HUES6 (cell line): ENCODE measurements around the gene B4GALT5.

Experiments used
- H3K27ac ChIP-seq: 2 replicates; pipeline ENCODE4 v1.7.0; 2013; ENCODE audit warnings: low read depth, mild to moderate bottlenecking, low read length, inconsistent platforms
- H3K27me3 ChIP-seq: 2 replicates; pipeline ENCODE4 v1.6.1; 2013; ENCODE audit warnings: low read length; ENCODE audit not compliant: control insufficient read depth, insufficient read depth
- H3K36me3 ChIP-seq: 2 replicates; pipeline ENCODE4 v1.6.1; 2013; ENCODE audit warnings: low read length; ENCODE audit not compliant: control insufficient read depth, insufficient read depth
- H3K4me1 ChIP-seq: 2 replicates; pipeline ENCODE4 v1.6.1; 2013; ENCODE audit warnings: low read length; ENCODE audit not compliant: control insufficient read depth, insufficient read depth
- H3K4me3 ChIP-seq: 2 replicates; pipeline ENCODE4 v1.5.1; 2013; ENCODE audit warnings: low read depth, low read length
- H3K9ac ChIP-seq: one replicate; pipeline ENCODE4 v1.6.1; 2013; ENCODE audit warnings: mild to moderate bottlenecking, low read length
- H3K9me3 ChIP-seq: 2 replicates; pipeline ENCODE4 v1.6.1; 2013; ENCODE audit warnings: low read depth, low read length; ENCODE audit not compliant: control insufficient read depth, insufficient read depth

The B4GALT5 gene

GRCh38 chr20:49595811-49596561, 117.7 kb downstream of the B4GALT5 start:
- Histone ChIP-seq H3K9ac (no peak overlapping the region), H3K4me3 (no peak overlapping the region), H3K27ac (no peak overlapping the region), H3K9me3 (no peaks in the 10 kb centered on the region), H3K36me3 (no peaks in the 10 kb centered on the region), H3K27me3 (no peaks in the 10 kb centered on the region), H3K4me1 (peaks cover 7% of the 10 kb centered on the region; the same call in 1 of the 2 replicates)

DNA sequence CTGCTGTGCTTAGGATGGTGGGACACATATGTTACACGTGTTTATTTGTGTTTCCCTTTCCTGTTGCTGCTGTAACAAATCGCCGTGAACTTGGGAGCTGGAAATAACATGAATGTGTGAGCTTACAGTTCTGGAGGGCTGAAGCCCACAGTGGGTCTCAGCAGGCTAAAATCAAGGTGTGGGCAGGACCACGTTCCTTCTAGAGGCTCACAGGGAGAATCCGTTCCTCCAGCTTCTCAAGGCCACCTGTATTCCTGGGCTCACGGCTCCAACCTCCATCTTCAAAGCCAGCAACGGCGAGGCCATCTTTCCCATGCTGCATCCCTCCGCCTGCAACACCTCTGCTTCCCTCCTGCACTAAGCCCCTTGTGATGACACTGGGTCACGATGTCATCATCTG, 118.3 kb downstream of the B4GALT5 start:
- no peak overlapping the region for H3K4me3 ChIP-seq
- H3K4me1 ChIP-seq: peaks cover 7% of the 10 kb centered on the region; the same call in 1 of the 2 replicates
- H3K27ac ChIP-seq: no peak overlapping the region

GRCh38 chr20:49594931-49595315, 118.8 kb downstream of the B4GALT5 start:
- H3K4me1 ChIP-seq: peaks cover 7% of the 10 kb centered on the region; the same call in 1 of the 2 replicates
- no peaks in the 10 kb centered on the region for H3K27me3 ChIP-seq
- H3K27ac ChIP-seq: no peak overlapping the region
- no peak overlapping the region for H3K9ac ChIP-seq
- H3K36me3 ChIP-seq: no peaks in the 10 kb centered on the region
- no peaks in the 10 kb centered on the region for H3K9me3 ChIP-seq
- H3K4me3 ChIP-seq: no peak overlapping the region

More for the DNA sequence above, 118.3 kb downstream of the B4GALT5 start:
- Histone ChIP-seq H3K36me3 (no peaks in the 10 kb centered on the region), H3K9me3 (no peaks in the 10 kb centered on the region), H3K9ac (no peak overlapping the region), H3K27me3 (no peaks in the 10 kb centered on the region)

GRCh38 chr20:49594143-49594930, 119.3 kb downstream of the B4GALT5 start:
- Histone ChIP-seq H3K9me3 (no peaks in the 10 kb centered on the region), H3K4me1 (peaks cover 7% of the 10 kb centered on the region; the same call in 1 of the 2 replicates), H3K9ac (no peak overlapping the region), H3K27me3 (no peaks in the 10 kb centered on the region), H3K4me3 (no peak overlapping the region), H3K27ac (no peak overlapping the region), H3K36me3 (no peaks in the 10 kb centered on the region)

GRCh38 chr20:49593466-49594142, 120.1 kb downstream of the B4GALT5 start:
- Histone ChIP-seq H3K36me3 (no peaks in the 10 kb centered on the region), H3K4me3 (no peak overlapping the region), H3K27ac (no peak overlapping the region), H3K9ac (no peak overlapping the region), H3K4me1 (peaks cover 7% of the 10 kb centered on the region; the same call in 1 of the 2 replicates), H3K9me3 (no peaks in the 10 kb centered on the region), H3K27me3 (no peaks in the 10 kb centered on the region)

- no peak overlapping the region for H3K27ac ChIP-seq
- no peak overlapping the region for H3K9ac ChIP-seq
- H3K4me3 ChIP-seq: no peak overlapping the region
- no peaks in the 10 kb centered on the region for H3K27me3 ChIP-seq
- no peaks in the 10 kb centered on the region for H3K36me3 ChIP-seq
- no peaks in the 10 kb centered on the region for H3K9me3 ChIP-seq
- H3K4me1 ChIP-seq: peaks cover 7% of the 10 kb centered on the region; the same call in 1 of the 2 replicates
Observed at GRCh38 chr20:49592120-49592519, 121.6 kb downstream of the B4GALT5 start.

- Histone ChIP-seq H3K27ac (no peak overlapping the region), H3K4me3 (no peak overlapping the region), H3K4me1 (peaks cover 7% of the 10 kb centered on the region; the same call in 1 of the 2 replicates), H3K9ac (no peak overlapping the region), H3K36me3 (no peaks in the 10 kb centered on the region), H3K27me3 (no peaks in the 10 kb centered on the region), H3K9me3 (no peaks in the 10 kb centered on the region)
Observed at GRCh38 chr20:49591217-49591865, 122.3 kb downstream of the B4GALT5 start.

DNA sequence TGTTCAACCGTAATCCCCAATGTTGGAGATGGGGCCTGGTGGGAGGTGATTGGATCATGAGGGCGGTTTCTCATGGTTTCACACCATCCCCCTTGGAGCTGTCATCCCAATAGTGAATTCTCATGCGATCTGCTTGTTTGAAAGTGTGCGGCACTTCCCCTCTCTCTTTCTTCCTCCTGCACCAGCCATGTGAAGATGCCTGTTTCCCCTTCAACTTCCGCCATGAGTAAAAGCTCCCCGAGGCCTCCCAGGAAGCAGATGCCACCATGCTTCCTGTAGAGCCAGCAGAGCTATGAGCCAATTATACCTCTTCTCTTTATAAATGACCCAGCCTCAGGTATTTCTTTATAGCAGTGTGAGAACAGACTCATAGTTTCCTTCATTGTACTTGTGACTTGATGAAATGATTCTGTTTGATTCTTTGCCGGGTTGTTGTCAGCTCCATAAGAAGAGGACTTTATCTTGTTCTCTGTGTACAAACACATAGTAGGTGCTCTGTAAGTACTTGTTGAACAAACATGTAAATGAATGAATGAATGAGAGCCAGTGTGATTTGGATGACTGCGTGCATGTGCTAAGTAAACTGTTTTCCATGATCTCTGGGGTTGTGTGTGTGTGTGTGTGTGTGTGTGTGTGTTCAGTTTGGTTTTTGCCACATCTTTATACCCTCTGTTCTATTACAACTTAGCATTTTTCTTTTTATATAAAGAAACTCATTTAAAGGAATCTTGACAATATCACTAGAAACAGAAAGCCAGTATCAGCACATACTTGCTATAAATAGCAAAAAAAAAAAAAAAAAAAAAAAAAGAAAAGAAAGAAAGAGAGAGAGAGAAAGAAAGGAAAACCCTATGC, 123.3 kb downstream of the B4GALT5 start:
- Histone ChIP-seq H3K4me1 (no peaks in the 10 kb centered on the region), H3K36me3 (no peaks in the 10 kb centered on the region), H3K27ac (no peak overlapping the region)

DNA sequence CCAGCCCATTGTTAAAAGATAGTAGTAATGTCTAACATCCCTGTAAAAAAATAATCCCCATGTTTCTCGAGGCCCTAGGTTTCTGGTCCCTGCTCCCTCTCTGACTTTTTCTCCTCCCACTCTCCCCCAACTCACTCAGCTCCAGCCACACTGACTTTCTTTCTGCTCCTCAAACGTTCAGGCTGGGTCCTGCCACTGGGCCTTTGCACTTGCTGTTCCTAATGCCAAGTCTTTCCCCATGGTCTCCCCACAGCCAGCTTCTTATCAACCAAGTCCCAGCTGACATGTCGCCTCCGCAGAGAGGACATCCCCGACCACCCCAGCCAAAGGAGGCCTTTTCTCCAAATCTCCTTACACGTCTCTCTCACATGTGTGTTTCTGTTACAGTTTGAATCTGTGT, 123.9 kb downstream of the B4GALT5 start:
- H3K9ac ChIP-seq: no peak overlapping the region
- no peaks in the 10 kb centered on the region for H3K36me3 ChIP-seq
- H3K4me1 ChIP-seq: no peaks in the 10 kb centered on the region
- no peaks in the 10 kb centered on the region for H3K27me3 ChIP-seq
- H3K27ac ChIP-seq: no peak overlapping the region
- H3K4me3 ChIP-seq: no peak overlapping the region
- no peaks in the 10 kb centered on the region for H3K9me3 ChIP-seq

More for the DNA sequence above, 123.3 kb downstream of the B4GALT5 start:
- Histone ChIP-seq H3K4me3 (no peak overlapping the region), H3K9ac (no peak overlapping the region), H3K9me3 (no peaks in the 10 kb centered on the region), H3K27me3 (no peaks in the 10 kb centered on the region)

DNA sequence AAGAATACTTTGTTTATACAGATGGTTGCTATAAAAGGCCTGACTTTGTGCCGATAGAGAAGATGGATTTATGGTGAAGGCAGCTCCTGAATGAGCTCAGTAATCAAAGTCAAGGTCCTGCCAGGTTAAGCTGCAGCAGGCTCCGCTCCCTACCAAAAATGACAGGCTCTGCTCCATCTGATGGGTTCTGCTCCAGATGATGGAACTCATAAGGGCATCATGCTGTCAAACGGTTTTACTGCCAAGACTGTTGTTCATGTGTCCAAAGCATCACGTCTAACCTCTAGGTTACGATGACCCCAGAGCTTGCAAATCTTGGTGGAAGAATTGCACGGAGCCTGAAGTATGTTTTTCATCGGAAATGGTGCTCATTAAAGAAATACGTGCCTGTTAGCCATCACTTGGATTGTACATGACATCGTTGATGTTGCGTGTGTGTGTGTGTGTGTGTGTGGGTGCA, 126.5 kb downstream of the B4GALT5 start:
- Histone ChIP-seq H3K27ac (no peak overlapping the region), H3K27me3 (no peaks in the 10 kb centered on the region), H3K4me1 (no peaks in the 10 kb centered on the region), H3K9ac (no peak overlapping the region), H3K4me3 (no peak overlapping the region), H3K9me3 (peaks cover 6% of the 10 kb centered on the region), H3K36me3 (no peaks in the 10 kb centered on the region)
